GM10248 (cell line): ENCODE results near the gene ZYG11B.

Experiments used
- CTCF ChIA-PET: fragments of 300-600 bp; sonication (Branson Sonifier 250); formaldehyde crosslinking; extraction: SDS; loops from one replicate; lab custom pipeline; 2021; ENCODE audit warnings: antibody characterized with exemption; lab: Yijun Ruan, JAX
- POLR2A ChIA-PET: fragments of 350-650 bp; sonication (Branson Sonifier 250); formaldehyde crosslinking; extraction: SDS; loops from one replicate; lab custom pipeline; 2020; ENCODE audit warnings: antibody characterized with exemption; lab: Yijun Ruan, JAX
- DNase-seq: peaks from one replicate; pipeline ENCODE4 v3.0.0; 2012; ENCODE audit errors: extremely low spot score
- TF ChIP-seq, protein P1 (sequence below): IDR thresholded peaks from 2 replicates; pipeline ENCODE4 v1.5.1; 2012; ENCODE audit warnings: mild to moderate bottlenecking, low read depth; ENCODE audit errors: extremely low read depth, missing control alignments, control extremely low read depth

ZYG11B gene

GRCh38 chr1:52726265-52727113 is at the start of gene ZYG11B:
Gene ZYG11B (plus strand): TSS chr1:52726453. CDS start chr1:52726654, 201 bp downstream.
- CTCF ChIA-PET, result interaction anchor here (0.8 to 2.3 kb wide), 6 partner anchors 9 to 116 kb away, joined by 3 to 8 read pairs (median 4); partner anchors contain the start of gene ZYG11A
- DNase-seq, result peak; percentile 98
- TF ChIP-seq, protein P1, sequence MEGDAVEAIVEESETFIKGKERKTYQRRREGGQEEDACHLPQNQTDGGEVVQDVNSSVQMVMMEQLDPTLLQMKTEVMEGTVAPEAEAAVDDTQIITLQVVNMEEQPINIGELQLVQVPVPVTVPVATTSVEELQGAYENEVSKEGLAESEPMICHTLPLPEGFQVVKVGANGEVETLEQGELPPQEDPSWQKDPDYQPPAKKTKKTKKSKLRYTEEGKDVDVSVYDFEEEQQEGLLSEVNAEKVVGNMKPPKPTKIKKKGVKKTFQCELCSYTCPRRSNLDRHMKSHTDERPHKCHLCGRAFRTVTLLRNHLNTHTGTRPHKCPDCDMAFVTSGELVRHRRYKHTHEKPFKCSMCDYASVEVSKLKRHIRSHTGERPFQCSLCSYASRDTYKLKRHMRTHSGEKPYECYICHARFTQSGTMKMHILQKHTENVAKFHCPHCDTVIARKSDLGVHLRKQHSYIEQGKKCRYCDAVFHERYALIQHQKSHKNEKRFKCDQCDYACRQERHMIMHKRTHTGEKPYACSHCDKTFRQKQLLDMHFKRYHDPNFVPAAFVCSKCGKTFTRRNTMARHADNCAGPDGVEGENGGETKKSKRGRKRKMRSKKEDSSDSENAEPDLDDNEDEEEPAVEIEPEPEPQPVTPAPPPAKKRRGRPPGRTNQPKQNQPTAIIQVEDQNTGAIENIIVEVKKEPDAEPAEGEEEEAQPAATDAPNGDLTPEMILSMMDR, result no peak
- POLR2A ChIA-PET, result interaction anchor here (0.6 kb wide), 3 partner anchors 195 to 1069 kb away, joined by 3 to 7 read pairs (median 5); partner anchors contain the start of gene ECHDC2

GRCh38 chr1:52677076-52677806 is 49.0 kb upstream of the ZYG11B start:
- CTCF ChIA-PET, result interaction anchor here (3.1 kb wide), 1 partner anchor 9 kb away, joined by 15 read pairs; no protein-coding TSS in a partner anchor
- DNase-seq, result no peak

DNA sequence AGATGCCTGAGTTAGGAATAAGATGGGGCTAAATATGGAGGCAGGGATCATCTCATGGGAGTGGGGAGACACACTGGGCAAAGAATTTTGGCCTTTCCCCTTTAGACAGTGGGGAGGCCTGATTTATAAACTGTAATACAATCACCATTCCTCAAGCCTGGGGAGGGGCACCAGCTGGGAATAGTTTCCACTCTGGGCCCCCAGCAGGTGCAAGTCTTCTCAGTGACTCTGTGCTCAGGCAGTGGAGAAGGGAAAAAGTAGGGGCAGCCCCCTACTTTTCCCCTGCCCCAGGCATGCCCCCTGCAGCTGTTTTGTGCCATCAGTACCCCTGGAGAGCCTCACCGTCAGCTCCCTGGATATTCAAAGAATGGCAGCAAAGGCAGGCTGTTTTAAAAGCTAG is 47.2 kb upstream of the ZYG11B start:
- CTCF ChIA-PET, result interaction anchor here (1.2 kb wide), 1 partner anchor 16 kb away, joined by 3 read pairs; no protein-coding TSS in a partner anchor
- POLR2A ChIA-PET, result no interaction called here
- no peak for DNase-seq
- TF ChIP-seq, protein P1, result no peak

More at GRCh38 chr1:52677076-52677806, 49.0 kb upstream of the ZYG11B start:
- POLR2A ChIA-PET, result no interaction called here
- TF ChIP-seq, protein P1, result no peak

DNA sequence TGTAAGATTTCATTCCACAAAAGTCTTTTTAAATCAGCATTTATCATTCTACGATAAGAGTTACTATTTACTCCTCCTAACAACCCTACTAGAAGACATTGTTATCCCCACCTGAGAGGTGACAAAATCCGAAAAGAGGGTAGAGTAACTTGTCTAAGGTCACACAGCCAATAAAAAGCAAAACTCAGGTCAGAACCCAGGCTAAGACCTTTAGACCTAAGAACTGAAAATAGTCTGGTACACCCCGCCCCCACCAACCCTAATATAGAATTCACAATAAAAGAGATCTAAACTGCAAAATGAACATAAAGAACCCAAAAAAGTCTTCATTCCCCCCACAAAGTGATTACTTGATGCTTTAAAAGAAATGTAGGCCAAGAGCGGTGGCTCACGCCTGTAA is 46.8 kb upstream of the ZYG11B start:
- TF ChIP-seq, protein P1, result no peak
- no peak for DNase-seq
- ChIA-PET POLR2A (no interaction called here), CTCF (interaction anchor here (1.2 kb wide), 1 partner anchor 16 kb away, joined by 3 read pairs; no protein-coding TSS in a partner anchor)

DNA sequence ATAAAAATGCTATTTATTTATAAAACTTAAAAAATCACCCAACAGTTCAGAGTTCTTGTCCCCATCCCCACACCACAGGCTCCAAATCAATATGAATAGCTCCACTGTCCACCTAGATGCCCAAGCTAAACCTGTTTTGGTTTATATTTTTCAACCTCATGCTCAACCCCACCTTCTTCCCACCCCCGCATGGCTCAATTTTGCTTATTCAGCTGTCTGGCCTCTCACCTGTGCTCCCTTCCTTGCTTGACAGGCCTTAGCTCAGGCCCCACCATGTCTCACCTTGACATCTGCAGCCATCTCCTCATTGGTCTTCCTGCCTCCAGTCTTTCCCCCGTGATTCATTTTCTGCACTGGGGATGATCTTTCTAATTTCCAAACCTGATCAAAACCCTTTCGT is 45.9 kb upstream of the ZYG11B start:
- CTCF ChIA-PET, result interaction anchor here (1.2 kb wide), 1 partner anchor 17 kb away, joined by 3 read pairs; no protein-coding TSS in a partner anchor
- POLR2A ChIA-PET, result no interaction called here
- TF ChIP-seq, protein P1, result no peak
- no peak for DNase-seq

- no peak for DNase-seq
- POLR2A ChIA-PET, result no interaction called here
- TF ChIP-seq, protein P1, result no peak
- CTCF ChIA-PET, result interaction anchor here (1.6 kb wide), 1 partner anchor 39 kb away, joined by 3 read pairs; no protein-coding TSS in a partner anchor
Measured at GRCh38 chr1:52681136-52681535, 45.1 kb upstream of the ZYG11B start.
